LHCN-M2 (cell line): ENCODE measurements around the gene CELA2A. TPM values are rescaled to one million over a fixed set of nuclear protein-coding genes. Genes with fewer than 3 reads are reported as not detected.
A peak's percentile ranks its signal among the peaks of the same experiment; 100 is the strongest.
"Not testable (repeated sequence)": the region's sequence is repeated elsewhere in the genome, so short reads cannot be mapped to it uniquely, and the experiment has no call there.

Experiments
- DNase-seq: peaks from one replicate; pipeline ENCODE4 v3.0.0-alpha.2; 2012; ENCODE audit warnings: low read depth
- total RNA-seq: library from RNA; depleted of rRNA; stranded (reverse); fragments of >200 nt; gene quantifications from 2 replicates; pipeline ENCODE4 v1.2.3, GENCODE V29; 2014

CELA2A gene
- total RNA-seq, 1 experiment from 2014 or later, result not detected

DNA sequence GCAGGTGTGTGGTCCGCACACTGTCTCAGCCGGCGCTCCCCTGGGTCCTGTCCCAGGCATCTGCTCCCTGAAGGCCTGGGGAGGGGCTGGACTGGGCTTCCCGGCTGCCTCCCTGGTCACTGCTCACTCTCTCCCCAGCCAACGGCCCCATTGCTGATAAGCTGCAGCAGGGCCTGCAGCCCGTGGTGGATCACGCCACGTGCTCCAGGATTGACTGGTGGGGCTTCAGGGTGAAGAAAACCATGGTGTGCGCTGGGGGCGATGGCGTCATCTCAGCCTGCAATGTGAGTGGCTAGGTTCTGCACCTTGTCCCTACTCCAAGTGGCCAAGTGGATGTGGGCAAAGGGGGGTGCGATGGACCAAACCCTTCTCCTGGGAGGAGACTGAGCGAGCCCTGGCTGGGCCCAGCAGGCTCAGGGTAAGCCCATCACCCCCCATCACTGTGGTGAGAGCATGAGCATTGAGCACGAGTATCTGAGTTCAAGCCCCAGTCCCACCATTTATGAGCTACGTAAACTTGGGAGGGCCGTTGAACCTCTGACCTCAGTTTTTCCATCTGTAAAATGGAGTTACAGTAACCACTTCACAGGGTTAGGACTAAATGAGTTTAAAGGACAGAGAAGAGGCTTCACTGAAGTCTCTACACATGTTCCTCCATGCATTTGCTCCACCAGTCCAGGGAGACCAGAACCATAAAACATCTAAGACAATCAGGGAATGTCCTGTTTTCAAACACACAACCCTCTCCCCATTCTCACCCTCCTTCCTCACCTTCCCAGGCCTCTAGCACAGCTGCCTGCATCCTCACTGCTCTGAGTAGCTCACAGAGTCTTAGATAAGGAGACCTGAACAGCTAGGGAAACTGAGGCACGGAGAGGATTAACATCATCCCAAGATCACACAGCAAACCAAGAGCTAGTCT lies 11.8 kb upstream of the CELA2A start:
- no peak for DNase-seq

DNA sequence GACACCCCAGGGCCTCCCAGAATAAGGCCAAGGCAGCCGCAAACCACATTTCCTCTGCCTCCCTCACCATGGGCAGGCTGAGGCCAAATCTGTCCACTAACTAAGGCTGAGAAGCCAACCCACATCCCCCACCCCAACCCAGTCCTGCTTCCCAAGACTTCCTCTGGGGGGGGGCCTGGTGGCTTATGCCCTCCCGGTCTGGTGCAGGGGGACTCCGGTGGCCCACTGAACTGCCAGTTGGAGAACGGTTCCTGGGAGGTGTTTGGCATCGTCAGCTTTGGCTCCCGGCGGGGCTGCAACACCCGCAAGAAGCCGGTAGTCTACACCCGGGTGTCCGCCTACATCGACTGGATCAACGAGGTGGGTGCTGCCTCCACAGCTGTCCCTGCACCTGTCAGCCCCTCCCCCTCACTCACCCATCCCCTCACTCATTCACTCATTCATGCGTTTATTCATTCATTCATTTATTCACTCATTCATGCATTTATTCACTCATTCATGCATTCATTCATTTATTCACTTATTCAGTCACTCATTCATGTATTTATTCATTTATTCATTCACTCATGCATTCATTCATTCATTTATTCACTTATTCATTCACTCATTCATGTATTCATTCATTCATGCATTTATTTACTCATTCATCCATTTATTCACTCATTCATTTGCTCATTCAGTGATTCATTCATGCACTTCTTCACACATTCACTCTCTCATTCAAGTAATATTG lies 11.0 kb upstream of the CELA2A start:
- no peak for DNase-seq

DNA sequence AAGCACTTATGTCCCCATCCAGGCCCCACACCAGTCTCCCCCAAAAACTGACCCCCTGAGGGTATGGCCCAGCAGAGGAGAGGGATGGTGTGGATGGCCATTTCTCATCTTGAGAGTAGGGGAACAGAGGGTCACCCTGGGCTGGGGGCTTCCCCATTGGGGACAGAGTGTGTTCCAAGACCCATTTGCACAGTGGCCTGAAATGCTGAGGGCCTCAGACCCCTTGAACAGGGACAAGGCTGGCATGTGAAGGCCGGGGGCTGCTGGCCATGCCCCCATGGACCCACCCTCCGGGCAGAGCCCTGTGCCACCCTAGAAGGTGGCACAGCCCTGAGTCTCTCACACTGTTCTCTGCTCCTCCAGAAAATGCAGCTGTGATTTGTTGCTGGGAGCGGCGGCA lies 10.3 kb upstream of the CELA2A start:
- no peak for DNase-seq

DNA sequence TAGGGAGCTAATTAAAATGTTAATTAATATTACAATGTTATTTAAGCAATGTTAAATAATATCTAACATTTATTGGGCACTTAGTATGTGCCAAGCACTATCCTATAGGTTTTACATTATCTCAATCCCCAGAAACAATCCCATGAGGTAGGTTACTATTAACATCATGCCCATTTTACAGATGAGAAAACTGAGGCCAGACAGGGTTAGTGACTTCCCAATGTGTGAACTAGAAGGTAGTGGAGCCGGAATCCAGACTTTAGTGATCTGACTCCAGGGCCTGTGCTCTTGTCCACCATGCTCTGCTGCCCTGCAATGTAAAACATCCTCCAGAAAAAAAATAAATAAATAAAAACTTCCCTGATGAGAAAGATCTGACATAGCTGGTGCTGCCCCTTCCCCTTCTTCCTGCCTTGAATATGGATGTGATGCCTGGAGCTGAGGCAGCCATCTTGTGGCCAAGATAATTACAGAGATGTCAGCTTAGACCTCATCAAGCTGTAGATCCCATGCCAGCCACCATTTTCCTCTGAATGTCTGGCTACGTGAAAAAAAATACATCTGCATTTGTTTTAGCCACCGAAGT lies 7.6 kb upstream of the CELA2A start:
- no peak for DNase-seq

DNA sequence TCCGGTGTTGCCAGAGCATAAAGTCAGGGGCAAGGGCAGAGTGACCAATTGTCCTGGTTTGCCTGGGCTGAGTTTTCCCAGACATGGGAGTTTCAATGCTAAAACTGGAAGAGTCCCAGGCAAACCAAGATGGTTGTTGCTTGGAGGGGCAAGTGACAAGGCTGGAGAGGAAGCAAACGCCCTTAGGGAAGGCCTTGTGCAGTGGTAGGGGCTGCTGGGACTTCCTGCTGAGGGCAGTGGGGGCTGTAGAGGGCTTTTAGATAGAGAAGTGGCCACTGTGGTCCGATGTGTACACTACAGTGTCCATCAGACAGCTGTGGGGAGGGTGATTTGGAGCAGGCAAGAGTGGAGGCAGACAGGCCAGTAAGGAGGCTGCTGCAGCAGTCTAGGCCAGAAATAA lies 7.0 kb upstream of the CELA2A start:
- DNase-seq, result no peak

DNA sequence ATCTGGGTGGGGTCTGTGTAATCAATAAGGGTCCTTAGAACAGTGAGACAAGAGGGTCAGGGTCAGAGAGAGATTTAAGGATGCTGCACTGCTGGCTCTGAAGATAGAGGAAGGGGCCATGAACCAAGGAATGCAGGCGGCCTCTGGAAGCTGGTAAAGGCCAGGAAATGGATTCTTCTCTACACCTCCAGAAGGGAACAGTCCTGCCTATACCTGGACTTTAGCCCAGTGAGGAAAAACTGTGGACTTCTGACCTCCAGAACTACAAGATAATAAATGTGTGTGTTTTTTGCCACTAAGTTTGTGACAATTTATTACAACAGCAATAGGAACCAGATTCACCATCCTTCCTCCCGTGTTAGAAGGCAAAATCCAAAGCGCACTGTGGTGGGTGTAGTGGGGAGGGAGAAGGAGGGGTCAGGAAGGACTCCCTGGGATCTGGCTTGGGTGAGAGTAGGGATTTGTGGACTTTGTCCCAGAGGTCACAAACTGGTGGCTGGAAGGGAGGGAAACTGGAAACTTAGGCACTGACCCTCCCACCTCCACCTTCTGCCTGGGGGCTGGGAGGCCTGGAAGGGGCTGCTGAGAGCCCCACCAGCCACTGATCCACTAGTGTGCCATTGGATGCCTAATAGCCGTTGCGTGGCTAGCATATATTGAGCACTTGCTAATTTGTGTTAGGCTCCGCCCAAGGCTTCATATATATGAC lies 5.4 kb upstream of the CELA2A start:
- no peak for DNase-seq

DNA sequence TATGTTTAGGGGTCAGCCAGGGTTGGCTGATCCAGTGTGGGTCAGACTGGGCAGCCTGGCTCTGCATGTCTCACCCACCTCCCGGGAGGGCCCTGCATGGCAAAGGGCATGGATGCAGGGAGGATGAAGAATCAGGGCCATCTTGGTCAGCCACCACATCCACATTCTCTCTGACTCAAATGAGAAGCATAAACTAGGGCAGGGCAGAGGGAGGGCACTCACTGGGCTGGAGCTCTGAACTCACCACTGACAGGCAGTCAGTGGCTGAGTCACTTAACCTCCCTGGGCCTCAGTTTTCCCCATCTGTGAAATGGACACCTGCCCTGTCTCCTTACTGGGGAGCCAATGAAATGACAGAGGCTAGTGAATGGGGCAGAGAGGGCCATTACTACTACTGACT lies 4.3 kb upstream of the CELA2A start:
- peak; percentile 51 for DNase-seq

DNA sequence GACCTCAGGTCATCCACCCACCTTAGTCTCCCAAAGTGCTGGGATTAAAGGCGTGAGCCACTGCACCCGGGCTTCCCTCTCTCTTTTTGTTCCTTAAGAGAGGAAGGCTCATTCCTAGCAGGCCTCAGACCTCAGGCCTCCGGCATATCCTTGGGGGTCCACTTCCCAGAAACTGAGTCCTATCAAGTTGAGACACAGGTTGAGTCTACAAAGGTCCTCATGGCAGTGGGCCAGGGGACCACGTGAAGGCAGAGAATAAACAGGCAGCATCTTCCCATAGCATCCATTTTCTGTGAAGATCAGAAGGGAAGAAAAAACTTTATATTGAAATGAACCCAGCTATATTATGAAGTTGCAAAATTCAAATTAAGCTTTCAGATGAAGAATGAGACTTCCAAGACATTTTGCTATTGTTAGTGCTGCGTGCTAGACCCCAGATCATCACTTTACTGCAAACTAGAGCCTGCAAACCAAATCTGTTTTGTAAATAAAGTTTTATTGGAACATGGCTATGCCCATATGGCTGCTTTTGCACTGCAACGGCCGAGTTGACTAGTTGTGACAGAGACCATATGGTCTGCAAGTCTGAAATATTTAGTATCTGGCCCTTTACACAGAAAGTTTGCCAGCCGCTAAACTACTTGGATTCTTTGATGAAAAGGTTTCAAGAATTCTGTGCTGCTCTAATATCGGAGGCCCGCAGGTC lies 3.5 kb upstream of the CELA2A start:
- DNase-seq, result no peak

DNA sequence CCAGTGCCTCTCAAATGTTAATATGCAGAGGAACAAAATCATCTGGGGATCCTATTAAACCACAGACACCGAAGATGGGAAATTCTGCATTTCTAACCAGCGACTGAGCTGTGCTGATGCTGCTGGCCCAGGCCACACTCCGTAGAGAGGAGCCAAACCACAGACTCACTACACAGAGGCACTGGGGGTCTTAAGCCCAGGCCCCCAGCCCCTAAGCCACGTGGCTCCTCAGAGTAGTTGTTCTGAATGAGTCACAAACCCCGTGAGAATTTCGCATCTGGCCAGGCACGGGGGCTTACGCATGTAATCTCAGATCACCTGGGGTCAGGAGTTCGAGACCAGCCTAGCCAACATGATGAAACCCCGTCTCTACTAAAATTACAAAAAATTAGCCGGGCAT lies 2.8 kb upstream of the CELA2A start:
- DNase-seq, result no peak

DNA sequence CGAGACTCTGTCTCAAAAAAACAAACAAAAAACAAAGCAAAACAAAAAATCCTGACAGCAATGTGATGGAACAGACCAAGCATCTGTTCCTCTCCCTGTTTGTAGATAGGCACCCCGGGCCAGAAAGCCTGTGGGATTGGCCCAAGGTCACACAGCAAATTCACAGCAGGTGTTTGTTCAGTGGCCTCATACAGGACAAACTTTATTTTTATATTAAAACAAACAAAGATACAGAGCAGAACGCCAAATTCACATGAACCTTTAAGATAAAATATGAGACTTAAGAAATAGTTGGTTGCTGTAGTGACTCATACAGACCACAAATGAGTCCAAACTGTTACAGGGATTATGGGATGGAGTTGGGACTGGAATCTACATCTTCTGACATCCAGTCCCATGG lies 2.3 kb upstream of the CELA2A start:
- peak; percentile 76 for DNase-seq

DNA sequence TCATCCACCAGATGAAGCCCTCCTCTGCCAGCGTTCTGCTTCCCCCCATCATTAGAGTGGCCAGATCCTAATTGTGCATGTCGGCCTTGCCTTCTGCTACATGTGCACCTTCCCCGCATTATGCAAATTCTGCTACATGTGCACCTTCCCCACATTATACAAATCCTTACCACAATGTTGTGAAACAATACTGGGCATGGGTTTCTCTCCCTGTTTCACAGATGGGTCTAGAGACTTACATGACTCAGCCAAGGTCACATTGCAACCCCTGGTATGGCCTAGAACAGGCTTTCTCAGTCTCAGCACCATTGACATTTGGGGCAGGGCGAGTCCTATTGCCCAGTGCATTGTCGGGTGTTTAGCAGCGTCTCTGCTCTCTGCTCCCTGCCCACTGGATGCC lies 1.0 kb upstream of the CELA2A start:
- peak; percentile 49 for DNase-seq

DNA sequence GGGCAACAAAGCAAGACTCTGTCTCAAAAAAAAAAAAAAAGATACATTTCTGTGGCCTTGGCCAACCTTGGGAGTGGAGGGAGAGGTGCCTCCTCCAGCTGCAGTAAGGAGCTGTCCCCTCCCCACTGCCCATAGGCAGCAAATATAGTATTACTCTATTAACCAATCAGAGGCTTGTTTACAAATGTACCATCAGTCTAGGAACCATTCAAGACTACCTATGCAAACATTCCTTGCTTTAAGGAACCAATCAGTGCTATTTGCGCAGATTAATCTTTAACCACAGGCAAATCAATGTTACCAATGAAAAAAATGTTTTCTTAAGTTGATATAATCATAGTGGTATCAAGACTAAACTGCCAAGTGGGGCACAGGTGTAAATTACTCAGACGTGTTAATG lies 1.1 kb downstream of the CELA2A start:
- DNase-seq, result no peak

DNA sequence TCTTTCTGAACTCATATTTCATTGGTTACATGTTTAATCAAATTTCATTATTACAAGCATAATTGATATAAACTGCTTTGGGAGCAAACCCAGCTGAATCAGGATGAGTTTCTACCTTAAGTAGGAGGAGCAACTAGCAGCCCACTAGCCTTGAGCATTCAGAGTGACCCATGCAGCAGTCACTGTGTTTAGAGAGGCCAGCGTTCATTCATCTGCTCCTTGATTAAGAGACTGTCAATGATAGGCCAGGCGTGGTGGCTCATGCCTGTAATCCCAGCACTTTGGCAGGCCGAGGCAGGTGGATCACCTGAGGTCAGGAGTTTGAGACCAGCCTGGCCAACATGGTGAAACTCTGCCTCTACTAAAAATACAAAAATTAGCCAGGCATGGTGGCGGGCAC lies 1.9 kb downstream of the CELA2A start:
- DNase-seq, result not testable (repeated sequence)

DNA sequence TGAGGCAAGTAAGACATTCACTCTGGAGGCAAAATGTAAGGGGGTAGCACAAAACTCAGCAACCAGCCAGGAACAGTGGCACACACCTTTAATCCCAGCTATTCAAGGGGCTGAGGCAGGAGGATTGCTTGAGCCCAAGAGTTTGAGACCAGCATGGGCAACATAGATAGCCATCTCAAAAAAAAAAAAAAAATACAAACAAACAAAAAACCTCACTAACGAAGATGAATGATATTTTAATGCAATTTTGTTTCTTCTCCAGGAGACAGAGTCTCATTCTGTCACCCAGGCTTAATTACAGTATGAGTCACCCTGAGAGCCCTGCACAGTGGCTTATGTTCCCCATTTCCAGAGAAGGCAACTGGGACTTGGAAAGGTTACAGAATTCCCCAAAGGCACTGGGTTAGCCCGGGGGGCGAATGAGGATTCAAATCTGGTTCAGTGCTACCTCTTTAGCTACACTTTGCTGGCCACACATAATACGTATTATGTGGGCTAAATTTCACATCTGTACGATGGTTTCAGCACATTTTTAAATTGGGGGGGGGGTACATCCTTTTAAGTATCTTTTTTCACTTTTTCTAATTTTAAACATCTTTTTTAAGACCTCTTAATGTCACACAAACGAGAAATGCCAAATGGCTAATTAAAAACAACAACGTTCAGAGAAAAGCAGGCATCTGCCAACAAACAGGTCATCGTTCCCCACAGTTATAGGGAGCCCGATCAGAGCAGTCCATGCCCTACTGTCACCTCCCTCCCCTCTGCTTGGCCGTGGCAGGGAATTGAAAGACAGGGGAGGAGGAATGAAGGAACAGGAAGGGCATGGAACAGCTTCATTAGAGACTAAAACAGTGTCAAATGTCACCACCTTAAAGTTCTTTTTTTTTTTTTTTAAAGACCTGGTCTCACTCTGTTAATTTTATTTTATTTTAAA lies 3.5 kb downstream of the CELA2A start:
- peak; percentile 23 for DNase-seq

DNA sequence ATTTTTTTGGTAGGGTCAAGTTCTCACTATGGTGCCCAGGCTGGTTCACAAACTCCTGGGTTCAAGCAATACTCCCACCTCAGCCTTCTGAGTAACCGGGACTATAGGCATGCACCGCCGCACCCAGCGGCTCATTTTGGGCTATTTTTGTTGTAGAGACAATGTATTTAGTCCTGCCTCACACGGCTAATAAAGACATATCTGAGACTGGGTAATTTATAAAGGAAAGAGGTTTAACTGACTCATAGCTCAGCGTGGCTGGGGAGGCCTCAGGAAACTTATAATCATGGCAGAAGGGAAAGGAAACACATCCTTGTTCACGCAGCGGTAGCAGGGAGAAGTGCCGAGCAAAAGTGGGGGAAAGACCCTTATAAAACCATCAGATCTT lies 4.2 kb downstream of the CELA2A start:
- DNase-seq, result no peak

DNA sequence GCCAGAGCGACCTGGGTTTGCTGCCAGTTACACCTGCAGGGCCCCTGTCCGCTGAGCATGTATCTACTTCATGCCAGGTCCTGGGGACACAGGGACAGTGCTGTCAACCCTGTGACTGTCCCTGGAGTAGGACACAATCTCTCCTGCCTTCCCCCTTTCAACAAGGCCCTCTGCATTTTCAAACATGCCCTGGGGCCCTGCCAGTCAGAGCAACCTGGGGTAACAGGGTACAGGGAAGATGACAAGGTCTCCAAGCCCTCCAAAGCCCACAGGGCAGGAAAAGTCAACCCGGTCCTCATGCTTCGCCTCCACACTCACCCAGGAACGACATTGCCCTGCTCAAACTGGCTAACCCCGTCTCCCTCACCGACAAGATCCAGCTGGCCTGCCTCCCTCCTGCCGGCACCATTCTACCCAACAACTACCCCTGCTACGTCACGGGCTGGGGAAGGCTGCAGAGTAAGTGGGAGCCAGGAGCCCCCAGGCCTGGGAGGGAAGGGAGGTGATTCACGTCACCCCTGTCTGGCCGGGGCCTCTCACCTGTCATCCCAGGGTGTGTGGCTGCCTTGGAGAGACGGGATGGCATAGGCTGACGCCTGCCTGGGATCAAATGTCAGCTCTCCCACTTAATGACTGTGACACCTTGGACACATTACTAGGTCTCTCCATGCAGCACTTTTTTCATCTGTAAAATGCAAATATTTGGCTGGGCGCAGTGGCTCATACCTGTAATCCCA lies 6.7 kb downstream of the CELA2A start:
- DNase-seq, result not testable (repeated sequence)

DNA sequence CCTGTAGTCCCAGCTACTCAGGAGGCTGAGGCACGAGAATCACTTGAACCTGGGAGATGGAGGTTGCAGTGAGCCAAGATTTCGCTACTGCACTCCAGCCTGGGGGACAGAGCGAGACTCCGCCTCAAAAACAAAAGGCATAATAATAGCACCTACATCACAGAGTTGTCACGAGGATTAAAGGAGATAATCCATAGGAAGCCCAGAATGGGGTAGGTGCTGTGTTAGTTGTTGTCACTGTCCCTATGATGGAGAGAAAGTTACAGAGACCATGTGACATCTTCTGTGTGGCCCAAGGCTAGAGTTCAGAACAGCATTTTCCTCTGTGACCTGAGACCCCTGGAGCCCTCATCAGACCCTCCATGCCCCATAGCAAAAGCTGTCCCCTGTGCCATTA lies 7.4 kb downstream of the CELA2A start:
- DNase-seq, result not testable (repeated sequence)

DNA sequence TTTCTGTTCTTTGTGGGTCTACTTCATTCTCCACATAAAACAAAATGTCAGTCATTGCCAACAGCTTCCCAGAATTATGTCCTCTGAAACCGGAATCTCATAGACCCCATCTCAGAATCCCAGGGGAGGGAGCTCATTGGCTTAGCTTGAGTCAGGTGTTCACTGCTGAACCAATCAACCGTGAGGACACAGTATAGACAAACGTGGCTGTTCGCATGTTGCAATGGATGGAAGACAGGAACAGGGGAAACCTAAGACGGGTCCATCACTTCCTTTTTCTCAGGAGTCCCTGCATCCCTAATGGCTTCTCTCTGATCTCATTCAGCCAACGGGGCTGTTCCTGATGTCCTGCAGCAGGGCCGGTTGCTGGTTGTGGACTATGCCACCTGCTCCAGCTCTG lies 9.1 kb downstream of the CELA2A start:
- DNase-seq, result no peak

DNA sequence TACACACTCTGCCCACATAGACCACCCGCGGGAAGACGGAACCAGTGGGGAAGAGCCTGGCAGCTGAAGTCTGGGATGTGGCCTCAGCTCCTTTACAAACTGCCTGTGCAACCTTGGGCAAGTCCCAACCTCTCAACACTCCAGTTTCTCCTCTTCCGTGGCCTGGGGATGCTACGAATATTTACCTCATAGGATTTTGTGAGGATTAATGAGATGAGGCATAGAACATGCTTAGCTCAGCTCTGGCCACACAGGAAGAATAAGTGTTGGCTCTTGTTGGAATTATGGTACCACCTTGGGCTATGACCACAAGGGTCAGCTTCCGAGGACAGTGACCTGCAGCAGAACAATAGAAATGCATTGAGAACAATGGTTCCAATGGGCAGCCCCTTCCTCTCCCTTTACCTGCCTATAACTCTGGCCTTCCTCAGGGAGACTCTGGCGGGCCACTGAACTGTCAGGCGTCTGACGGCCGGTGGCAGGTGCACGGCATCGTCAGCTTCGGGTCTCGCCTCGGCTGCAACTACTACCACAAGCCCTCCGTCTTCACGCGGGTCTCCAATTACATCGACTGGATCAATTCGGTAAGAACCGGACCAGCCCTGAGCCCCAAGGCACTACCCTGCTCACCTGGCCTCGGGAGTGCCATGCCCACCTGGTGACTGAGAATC lies 10.6 kb downstream of the CELA2A start:
- DNase-seq, result not testable (repeated sequence)
